HG02884 (cell line): ENCODE results near the gene PHOX2A.

Source experiments
- ATAC-seq: cut with Tn5 transposase; IDR thresholded peaks from one replicate; pipeline ENCODE4 v1.9.1; 2021; ENCODE audit warnings: mild to moderate bottlenecking, moderate library complexity; ENCODE audit not compliant: unreplicated experiment

The PHOX2A gene

DNA sequence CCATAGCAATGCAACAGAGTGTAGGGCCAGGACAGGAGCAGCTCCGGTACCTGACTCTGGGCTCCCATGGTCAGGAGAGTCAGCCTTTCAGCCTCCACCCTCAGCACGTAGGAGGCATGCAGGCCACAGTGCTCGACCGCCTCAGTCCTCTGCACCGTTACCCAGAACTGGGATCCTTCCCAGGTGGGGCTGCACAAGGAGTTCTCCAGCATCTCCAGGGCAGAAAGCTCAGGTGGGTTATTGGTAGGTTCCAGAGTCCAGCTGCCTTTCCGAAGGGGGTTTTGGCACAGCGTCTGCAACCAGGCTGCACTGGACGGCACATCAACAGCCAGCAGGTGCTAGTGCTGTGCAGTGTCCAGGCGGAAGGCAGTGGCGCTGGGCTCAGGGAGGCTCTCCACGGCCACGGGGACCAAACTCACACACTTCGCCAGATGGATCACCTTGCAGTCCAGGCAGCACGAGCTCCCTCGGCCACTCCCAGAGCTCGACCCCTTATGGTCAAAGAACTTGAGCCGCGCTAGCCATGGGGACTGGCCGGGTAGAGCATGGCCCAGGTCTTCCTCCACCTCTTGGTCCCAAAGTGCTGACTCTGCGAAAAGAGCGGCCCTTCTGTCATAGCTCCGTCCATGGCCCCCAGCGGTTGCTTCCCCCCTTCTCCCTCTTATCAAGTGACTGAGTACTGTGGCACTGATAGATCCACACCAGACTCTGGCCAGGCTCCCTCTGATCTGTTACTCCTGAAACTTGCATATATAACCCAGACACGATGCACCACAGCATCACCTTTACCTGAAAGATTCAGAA is 6.9 kb upstream of the PHOX2A start:
- ATAC-seq: no peak

DNA sequence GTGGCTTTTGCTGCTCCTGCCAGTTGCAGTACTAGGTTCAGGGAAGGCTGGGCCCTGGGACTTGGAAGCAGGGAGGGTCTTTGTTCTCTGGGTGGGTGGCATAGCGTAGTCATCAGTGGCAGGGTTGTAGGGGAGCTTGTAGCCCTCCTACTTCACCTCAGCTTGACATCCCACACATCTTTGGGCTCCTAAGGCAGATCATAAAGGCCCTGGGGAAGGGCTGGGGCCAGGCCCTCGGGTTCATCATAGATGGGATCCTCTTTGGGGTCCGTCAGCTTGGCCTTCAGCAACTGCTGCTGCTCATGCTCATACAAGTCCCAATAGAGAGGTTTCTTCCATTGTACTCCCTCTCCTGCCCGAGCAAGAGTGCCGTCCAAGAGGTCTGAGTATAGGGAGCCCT is 6.0 kb upstream of the PHOX2A start:
- no peak for ATAC-seq

DNA sequence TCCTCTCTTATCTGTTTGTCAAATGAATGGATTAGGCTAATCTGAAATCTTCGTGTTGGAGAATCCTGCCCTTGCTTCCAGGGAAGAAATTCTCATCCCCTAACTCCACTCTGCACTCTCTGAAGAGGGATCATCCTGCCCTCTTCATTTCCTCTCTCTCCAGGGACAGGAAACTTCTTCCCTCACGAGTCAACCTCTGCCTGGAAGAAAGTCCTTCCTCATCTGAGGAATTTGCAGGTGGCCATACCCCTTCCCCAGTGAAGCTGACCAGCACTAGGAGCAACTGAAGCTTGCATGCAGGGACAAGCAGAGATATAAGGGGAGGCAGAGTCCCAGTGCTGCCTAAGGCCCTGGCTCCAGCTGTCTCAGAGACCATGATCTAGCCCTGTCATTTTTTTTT is 3.6 kb upstream of the PHOX2A start:
- ATAC-seq: no peak

DNA sequence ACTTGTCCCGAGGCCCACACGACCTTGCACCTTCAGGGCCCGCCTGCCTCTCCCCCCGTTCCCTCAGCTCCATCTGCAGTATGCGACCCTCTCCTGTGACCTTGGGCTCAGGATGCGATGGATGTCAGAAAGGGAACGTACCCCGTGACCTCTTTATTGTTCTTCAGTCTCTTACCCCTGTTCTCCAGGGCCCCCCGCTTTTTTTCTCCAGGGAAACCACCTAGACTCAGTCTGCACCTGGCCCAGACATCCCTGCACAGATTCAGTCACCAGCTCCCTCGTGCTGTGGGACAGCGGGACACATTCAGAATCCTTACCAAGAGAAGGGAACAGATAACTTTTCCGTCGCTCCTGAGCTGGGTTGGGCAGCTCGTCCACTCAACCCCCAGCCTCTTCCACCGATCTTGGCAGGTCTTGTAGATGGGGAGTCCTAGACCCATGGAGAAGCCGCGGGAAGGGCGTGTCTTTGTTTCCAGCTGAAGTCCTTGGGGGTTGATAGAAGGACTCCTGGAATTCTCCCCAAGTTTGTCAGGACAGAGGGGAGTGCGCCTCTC is 1.4 kb upstream of the PHOX2A start:
- no peak for ATAC-seq

DNA sequence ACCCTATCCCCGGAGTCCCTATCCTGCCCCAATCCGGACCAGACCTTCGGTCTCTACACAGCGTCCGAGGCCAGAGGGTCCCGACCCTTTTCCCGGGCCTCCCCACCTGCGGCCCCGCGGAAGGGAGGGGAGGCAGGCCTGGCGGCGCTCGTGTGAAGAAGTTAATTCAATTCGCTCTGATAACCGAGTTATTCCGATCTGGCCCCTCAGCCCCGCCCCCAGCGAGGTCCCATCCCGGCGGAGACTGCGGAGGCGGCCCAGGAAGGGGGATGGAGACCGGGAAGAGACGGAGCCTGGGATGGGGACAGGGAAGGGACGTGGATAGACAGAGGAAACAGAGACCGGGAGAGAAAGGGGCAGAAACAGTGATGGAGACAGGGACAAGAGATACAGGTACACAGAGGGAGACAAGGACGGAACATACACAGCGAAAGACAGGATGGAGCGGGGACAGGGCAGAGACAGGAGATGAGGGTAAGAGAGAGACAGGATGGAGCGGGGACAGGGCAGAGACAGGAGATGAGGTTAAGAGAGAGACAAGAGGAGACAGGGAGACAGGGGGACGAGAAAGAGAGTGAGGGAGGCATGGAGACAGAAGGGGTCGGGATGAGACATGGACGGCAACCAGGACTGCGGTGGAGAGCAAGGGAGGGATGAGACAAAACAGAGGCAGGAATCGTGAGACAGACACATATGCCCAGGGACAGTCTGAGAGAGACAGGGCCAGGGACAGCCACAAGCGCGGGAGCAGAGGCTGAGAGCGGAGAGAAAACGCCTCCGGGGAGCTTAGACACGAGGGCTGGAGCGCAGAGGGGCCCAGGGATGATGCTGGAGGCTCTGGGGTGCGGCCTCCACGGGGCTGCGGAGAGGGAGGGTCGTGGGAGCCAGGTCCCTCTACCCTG is 636 bp upstream of the PHOX2A start:
- ATAC-seq: no peak

DNA sequence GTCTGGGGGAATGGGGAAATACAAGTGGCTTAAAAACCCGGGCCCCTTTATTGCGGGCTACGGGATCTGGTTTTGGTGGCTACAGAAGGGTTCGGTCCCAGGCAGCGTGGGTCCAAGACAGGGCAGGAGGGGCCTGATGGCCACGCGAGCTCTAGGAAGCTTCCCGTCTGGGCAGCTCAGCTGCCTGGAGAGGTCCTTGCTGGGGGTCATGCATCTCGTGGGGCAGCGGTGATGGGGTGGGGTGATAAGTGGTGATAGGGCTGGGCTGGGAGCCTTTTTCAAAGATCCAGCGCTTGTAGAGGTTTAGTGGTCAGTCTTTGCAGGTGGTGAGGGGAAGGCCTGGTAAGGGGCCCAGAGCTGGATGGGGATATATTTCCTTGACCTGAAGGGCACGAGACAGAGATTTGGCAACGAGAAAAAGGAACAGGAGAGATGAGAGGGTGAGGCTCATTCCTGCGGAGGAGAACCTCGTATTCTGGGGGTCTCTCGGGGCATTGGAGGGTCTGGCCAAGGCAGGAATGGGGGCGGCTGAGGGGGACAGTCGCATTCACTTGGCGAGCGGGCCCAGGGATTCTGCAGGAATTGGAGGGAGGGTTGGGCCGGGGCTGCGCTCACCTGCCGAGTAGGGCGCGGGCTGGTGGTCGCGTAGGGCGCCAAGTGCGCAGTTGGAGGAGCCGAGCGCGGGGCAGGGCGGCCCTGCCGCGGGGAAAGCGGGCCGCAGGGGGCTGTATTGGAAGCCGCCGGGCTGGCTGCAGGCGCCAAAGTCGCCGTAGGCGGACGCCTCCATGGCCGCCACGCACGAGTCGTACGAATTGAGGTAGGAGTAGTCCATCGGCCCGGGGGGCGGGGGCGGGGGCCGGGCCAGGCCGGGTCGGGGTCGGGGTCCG is 560 bp downstream of the PHOX2A start:
- no peak for ATAC-seq

DNA sequence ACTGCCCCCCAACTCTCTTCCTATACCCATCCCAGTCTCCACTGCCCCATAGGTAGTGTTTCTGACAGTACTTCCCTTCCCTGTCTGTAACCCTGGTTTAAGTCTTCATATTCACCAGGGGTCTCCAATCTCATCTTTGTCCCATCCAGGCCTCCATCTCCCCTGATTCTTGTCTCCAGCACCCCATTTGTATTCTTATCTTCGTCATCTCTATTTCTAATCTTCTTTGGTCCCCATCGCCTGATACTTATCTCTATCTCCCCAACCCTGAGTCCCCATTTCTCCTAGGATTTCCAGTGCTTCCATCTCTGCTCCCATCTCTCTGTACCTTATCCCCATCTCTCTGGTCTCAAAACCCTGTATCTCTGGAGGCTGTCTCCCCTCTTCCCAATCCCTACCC is 1.8 kb downstream of the PHOX2A start:
- no peak for ATAC-seq

DNA sequence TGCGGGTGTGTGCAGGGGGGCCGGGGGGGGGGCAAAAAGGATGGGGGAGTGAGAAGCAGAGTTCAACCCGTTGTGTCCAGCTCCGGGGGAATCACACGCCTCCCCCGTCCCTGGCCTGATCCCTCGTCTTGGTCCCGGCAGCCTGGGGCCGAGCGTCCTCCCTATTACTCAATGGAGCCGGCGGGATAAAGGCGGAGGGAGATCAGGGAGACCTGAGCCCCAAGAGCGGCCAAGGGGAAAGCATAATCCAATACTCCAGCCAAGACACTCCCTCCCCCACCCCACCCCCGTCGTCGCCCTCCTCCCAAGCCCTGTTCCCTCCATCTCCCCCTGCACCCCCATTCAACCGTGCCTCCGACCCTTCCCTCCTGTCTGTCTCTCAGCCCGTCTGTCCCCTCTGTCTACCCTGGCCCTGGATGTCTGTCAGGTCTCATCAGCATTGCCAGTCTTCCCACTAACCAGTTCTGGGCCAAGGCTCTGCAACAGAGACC is 2.6 kb downstream of the PHOX2A start:
- ATAC-seq: no peak

DNA sequence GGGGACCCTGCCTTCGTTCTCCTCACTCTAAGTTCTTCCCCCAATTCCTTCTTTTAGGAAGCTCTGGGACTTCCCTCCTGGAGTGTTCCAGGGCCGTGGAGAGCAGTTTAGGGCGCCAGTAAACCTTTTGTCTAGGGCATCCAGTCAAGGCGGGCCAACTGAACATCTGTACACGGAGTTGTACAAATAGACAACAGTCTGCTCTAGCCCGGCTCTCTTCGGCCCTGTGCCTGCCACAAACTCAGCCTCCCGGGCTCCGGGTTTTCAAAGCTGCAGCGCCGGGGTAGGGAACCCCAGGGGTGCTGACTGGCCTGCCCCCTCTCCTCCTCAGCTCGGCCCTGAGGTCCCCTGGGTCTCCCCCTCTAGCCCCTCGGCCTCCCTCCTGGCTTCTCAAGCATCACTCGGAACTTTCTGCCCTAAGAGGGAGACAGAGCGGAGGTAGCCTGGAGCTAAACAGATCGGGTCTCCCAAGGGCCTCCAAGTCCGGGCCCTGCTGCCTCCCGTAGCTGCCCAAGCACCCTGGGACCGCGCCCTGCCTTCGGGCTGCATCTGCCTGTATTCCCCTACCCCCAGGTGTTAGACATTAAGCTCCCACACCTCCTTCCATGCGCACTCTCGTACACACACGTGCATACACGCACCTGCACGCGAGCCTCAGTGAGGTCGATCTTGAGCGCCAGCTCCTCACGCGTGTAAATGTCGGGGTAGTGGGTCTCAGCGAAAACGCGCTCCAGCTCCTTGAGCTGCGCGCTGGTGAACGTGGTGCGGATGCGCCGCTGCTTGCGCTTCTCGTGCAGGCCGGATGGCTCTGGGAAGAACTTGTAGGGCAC is 3.3 kb downstream of the PHOX2A start:
- ATAC-seq: no peak

DNA sequence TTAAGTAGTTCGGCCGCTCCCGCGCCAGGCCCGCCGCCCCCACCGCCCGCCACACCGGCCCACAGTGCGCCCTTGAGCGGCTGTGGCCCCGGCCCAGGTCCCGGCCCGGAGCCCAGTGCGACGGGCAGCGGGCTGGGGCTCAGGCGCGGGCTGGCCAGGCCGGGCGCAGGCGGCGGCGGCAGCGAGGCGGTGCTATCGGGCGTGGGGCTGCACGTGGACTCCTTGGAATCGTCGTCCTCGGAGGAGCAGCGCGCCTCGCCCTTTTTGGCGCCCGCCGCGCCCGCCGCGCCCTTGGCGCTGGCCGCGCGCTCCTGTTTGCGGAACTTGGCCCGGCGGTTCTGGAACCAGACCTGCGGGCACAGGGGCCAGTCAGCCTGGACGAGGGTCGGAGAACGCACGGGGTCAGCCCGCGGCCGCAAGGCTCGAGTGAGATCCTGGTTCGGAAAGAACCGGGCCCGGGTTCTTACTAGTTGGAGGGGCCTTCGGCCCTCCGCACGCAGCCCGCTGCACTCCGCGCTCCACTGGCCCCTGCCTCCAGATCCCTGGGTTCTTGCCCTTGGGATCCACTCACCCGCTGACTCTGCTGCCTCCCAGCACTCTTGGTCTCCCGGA is 4.0 kb downstream of the PHOX2A start:
- ATAC-seq: no peak

DNA sequence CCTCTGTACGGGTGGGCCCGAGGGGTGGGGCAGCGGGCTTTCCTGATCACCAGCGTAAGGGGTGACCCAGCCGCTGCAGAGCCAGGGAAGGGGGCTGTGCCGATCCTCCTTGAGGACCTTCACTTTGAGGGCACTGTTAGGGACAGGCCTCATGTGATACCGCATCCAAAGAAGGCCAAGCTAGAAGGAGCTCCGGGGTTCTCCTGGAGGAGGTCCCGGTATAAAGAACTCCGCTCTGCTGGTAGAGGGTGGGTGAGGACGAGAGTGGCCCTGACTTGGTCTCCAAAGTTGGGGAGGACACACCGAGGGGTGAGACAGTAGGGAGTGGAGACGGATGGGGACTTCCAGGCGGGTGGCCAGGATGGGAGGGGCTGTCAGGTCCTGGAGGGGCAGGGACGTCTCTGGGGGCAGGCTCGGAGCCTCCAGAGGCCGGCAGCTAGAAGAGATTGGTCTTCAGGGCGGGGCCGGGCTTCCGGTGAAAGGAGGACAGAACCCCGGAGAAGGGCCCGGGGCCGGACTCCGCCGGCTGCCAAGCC is 4.6 kb downstream of the PHOX2A start:
- no peak for ATAC-seq

DNA sequence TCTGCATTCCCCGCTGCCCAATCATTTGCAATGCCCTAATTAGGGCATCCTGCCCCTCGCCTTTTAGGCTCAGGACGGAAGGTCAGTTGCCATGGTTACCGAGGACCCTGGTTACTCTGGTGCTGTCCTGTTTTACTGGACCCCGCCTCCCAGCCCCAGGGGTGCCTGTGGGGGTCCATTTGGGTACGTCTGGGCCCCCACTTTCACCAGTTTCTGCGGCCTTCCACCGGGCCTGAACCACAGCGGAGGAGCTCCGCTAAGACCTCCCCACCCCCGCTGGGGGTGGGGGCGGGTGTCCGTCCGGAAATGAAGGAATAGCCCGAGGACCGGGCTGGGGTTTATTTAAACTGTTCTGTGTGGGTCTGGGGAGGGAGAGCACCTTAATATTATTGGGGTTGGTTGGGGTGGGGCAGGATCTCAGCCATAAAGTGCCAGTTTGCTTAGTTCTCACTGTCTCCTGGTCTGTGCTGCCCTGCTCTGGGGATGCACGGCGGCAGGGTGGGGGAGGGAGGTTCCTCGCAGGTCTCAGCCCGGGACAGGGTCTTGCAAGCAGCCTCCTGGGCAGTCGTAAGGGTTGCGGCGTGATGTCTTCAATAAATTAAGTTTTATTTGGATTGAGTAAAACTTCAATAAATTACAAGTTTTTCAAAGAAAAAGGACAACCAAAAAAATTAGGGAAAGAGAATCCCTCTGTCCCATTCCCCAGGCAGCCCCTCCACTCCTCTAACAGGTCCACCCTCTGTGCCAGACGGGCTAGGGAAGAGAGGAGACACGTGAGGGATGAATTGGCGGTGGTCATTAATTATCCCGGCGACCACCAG is 5.3 kb downstream of the PHOX2A start:
- no peak for ATAC-seq

DNA sequence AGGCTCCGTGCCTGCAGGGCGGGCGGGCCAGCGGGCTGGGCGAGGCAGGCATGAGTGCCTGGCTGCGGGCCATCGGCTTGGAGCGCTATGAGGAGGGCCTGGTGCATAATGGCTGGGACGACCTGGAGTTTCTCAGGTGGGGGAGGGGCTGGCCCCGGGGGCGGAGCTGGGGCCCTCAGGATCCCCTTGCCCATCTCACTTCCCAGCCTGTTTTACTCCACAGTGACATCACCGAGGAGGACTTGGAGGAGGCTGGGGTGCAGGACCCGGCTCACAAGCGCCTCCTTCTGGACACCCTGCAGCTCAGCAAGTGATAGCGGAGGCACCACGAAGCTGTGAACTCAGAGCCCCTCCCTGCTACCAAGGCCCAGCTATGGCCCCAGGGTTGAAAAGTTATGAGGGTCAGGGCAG is 5.9 kb downstream of the PHOX2A start:
- no peak for ATAC-seq

DNA sequence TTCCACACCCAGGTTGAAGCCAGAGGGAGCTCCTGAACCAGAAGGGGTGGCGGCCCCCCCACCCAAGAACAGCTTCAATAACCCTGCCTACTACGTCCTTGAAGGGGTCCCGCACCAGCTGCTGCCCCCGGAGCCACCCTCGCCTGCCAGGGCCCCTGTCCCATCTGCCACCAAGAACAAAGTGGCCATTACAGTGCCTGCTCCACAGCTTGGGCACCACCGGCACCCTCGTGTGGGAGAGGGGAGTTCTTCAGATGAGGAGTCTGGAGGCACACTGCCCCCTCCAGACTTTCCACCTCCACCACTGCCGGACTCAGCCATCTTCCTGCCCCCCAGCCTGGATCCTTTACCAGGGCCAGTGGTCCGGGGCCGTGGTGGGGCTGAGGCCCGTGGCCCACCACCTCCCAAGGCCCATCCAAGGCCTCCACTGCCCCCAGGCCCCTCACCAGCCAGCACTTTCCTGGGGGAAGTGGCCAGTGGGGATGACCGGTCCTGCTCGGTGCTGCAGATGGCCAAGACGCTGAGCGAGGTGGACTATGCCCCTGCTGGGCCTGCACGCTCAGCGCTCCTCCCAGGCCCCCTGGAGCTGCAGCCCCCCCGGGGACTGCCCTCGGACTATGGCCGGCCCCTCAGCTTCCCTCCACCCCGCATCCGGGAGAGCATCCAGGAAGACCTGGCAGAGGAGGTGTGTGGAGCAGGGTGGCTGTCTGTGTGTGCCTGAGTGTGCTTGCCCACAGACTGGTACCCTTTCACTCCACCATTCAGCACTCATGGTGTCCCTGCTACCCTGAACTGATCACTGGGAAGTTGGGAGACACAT is 6.7 kb downstream of the PHOX2A start:
- no peak for ATAC-seq

DNA sequence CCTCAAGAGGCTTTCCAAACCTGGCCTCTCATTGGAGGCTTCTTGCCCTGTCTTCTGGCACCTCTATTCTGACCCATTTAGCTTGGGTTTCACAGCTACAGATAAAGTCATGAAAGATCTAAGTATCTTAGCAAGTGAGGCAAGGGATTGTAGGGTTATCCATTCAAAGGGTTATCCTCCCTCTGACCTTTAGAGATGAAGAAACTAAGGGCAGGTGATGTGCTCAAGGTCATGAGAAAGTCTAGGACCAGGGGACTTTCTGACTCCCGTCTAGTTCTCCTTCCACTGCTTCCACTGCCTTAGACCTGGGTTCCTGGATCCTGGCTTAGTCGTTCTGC is 7.2 kb downstream of the PHOX2A start:
- ATAC-seq: no peak

DNA sequence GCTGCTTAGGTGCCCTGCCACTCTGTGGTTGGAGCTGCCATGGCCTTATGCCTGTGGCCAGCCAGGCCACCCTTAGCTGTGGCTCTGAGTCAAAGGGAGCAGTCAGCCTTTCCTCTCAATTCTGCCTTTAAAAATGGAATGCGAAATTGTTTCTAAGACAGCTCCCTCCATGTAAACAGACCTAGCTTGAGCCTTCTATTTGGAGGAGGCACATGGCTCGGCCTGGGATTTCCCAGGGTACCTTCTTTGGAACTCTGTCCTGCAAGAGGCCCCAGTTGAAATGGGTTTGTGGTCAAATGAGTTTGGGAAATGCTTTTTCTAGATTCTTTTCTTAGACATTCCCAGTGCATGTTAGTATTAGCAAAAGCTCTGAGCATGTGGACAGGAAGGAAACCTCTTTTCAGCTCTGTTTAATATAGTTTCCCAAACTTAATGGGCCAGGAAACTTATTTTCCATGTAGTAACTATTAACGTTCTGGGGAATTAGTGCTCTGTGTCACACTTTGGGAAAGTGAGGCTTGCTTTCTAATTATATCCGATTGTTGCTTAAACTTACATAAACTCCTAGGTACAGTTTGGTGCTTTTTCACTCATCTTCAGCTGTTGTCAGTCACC is 7.8 kb downstream of the PHOX2A start:
- no peak for ATAC-seq
